NCI-H1092 treated with DMSO at 0.1 percent for 48 hours (cell line): ENCODE data around the gene ARHGAP12.
"Not testable (repeated sequence)": the region's sequence is repeated elsewhere in the genome, so short reads cannot be mapped to it uniquely, and the experiment has no call there.

Source experiments
- DNase-seq: peaks from one replicate; lab custom pipeline; 2025; lab: John Stamatoyannopoulos, UW

ARHGAP12 gene

GRCh38 chr10:31926160-31926559 lies 2.5 kb downstream of the ARHGAP12 start:
- no peak for DNase-seq

GRCh38 chr10:31924833-31925232 lies 3.8 kb downstream of the ARHGAP12 start:
- DNase-seq = no peak

GRCh38 chr10:31923389-31923788 lies 5.2 kb downstream of the ARHGAP12 start:
- DNase-seq = no peak

- DNase-seq = no peak
Observed at GRCh38 chr10:31921031-31921430, 7.6 kb downstream of the ARHGAP12 start.

- no peak for DNase-seq
Observed at GRCh38 chr10:31920538-31920937, 8.1 kb downstream of the ARHGAP12 start.

GRCh38 chr10:31918671-31919409 lies 9.8 kb downstream of the ARHGAP12 start:
- no peak for DNase-seq

GRCh38 chr10:31914370-31914769 lies 14.3 kb downstream of the ARHGAP12 start:
- DNase-seq = no peak

GRCh38 chr10:31912898-31913850 lies 15.5 kb downstream of the ARHGAP12 start:
- peak; percentile 52 for DNase-seq

GRCh38 chr10:31912289-31912688 lies 16.3 kb downstream of the ARHGAP12 start:
- no peak for DNase-seq

GRCh38 chr10:31910016-31910415 lies 18.6 kb downstream of the ARHGAP12 start:
- DNase-seq = no peak

- no peak for DNase-seq
Observed at GRCh38 chr10:31908157-31908556, 20.5 kb downstream of the ARHGAP12 start.

- no peak for DNase-seq
Observed at GRCh38 chr10:31906039-31906438, 22.6 kb downstream of the ARHGAP12 start.

- DNase-seq = no peak
Observed at GRCh38 chr10:31905586-31905985, 23.0 kb downstream of the ARHGAP12 start.

- no peak for DNase-seq
Observed at GRCh38 chr10:31902625-31903024, 26.0 kb downstream of the ARHGAP12 start.

- no peak for DNase-seq
Observed at GRCh38 chr10:31897506-31897905, 31.1 kb downstream of the ARHGAP12 start.

- no peak for DNase-seq
Observed at GRCh38 chr10:31896968-31897384, 31.7 kb downstream of the ARHGAP12 start.

- DNase-seq = not testable (repeated sequence)
Observed at GRCh38 chr10:31895722-31896121, 32.9 kb downstream of the ARHGAP12 start.

GRCh38 chr10:31888442-31888841 lies 40.2 kb downstream of the ARHGAP12 start:
- DNase-seq = no peak

GRCh38 chr10:31887850-31888249 lies 40.8 kb downstream of the ARHGAP12 start:
- DNase-seq = no peak

- DNase-seq = no peak
Observed at GRCh38 chr10:31886885-31887284, 41.7 kb downstream of the ARHGAP12 start.

- no peak for DNase-seq
Observed at GRCh38 chr10:31885971-31886370, 42.7 kb downstream of the ARHGAP12 start.

GRCh38 chr10:31884386-31884785 lies 44.2 kb downstream of the ARHGAP12 start:
- DNase-seq = no peak

- no peak for DNase-seq
Observed at GRCh38 chr10:31883397-31883796, 45.2 kb downstream of the ARHGAP12 start.
